ENCODE data around the gene ZCCHC24.

Gene ZCCHC24

DNA sequence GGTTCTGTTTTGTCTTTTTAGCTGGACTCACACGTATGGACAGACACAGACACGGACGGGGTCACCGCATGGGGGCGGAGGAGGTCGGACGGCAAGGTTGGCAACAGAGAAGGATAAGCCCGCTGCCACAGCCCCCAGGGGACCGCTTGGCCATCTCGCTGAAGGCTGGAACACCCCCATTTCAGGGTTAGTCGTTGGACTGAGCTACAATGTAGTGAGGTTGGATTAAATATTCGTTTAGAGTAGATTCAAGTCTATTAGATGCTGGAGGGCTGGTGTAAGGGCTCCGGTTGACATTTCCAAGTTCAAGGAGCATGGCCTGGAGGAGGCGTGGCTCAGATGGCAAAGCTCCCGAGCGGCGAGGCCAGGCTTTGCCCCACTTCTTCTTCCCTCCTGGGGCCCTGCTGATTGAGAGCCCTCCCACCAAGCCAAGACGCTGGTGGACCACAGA lies 62.9 kb downstream of the ZCCHC24 start:
- DNase-seq = no peak
- peak overlapping the region; percentile 1 for H2BK15ac ChIP-seq (ENCODE audit: low read depth, poor library complexity, severe bottlenecking)
- 92% methylated on average over 18 of the region's 18 CpGs for WGBS
- H3K9me3 ChIP-seq (ENCODE audit: control insufficient read depth, low read length) = no peaks in the 10 kb centered on the region
- H3K23ac ChIP-seq (ENCODE audit: low read length in 2 of 2) = no peak overlapping the region
- no peak overlapping the region for H2BK120ac ChIP-seq (ENCODE audit: low read depth, low read length)
- no peak overlapping the region for H3K4me2 ChIP-seq (ENCODE audit: low read length, poor library complexity, severe bottlenecking)
- H4K8ac ChIP-seq (ENCODE audit: low read length) = peak overlapping the region; percentile 41
- H3K27me3 ChIP-seq (ENCODE audit: control insufficient read depth in 1 of 2, insufficient read depth in 1 of 2, low read length in 2 of 2) = no peaks in the 10 kb centered on the region
- peak overlapping the region; percentile 52 for H4K91ac ChIP-seq (ENCODE audit: low read length)
- peak overlapping the region; percentile 49 to 59 for H3K4ac ChIP-seq (ENCODE audit: low read depth in 1 of 2, low read length in 2 of 2)
- H3K27ac ChIP-seq (ENCODE audit: low read length, poor library complexity, severe bottlenecking) = peak overlapping the region; percentile 88
- peak overlapping the region; percentile 99 for H2AK5ac ChIP-seq (ENCODE audit: low read length, severe bottlenecking)
- no peak overlapping the region for H2AFZ ChIP-seq (ENCODE audit: low read depth, low read length)
- H3K4me1 ChIP-seq (ENCODE audit: control insufficient read depth, insufficient read depth, low read depth, low read length) = peaks cover 46% of the 10 kb centered on the region
- H3K18ac ChIP-seq (ENCODE audit: low read depth in 1 of 2, low read length in 2 of 2) = no peak overlapping the region
- peak overlapping the region; percentile 93 for H2BK5ac ChIP-seq (ENCODE audit: low read depth, low read length, poor library complexity, severe bottlenecking)
- H3K14ac ChIP-seq (ENCODE audit: low read length in 2 of 2) = peak overlapping the region in 1 of 2 experiments; percentile 57
- peak overlapping the region in 1 of 2 experiments; percentile 20 for H3K4me3 ChIP-seq (ENCODE audit: insufficient read depth in 1 of 2, low read depth in 1 of 2, low read length in 2 of 2)
- H3K79me1 ChIP-seq (replicated peaks; ENCODE audit: low read length, poor library complexity, severe bottlenecking) = peaks cover 4% of the 10 kb centered on the region
- H2BK12ac ChIP-seq (ENCODE audit: low read length in 2 of 2) = peak overlapping the region in 1 of 2 experiments; percentile 70
- H3K9ac ChIP-seq (ENCODE audit: low read length) = peak overlapping the region; percentile 70
- peaks cover 36 to 45% of the 10 kb centered on the region in 2 experiments for H3K36me3 ChIP-seq (ENCODE audit: control insufficient read depth in 1 of 2, insufficient read depth in 2 of 2, low read depth in 1 of 2, low read length in 2 of 2)

DNA sequence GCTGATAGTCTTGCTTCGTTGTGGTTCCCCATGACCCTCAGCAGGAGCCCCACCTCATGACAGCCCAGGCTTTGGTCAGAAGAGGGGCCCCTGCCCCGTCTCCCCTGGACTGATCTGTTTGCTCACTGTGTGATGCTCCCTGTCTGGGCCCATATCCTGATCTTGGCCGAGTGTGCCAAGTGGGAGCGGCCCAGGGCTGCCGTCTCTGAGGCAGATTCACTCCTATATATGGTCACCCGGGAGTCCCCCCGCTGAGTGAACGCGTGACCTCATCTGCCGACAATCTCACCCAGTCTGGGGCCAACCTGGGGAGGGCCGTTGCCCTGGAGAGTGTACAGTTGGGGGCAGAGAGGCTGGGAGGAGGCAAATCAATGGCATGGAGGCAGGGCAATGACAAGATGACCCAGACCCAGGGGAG lies 63.6 kb downstream of the ZCCHC24 start:
- no peak overlapping the region for H2AFZ ChIP-seq (ENCODE audit: low read depth, low read length)
- H3K4me1 ChIP-seq (ENCODE audit: control insufficient read depth, insufficient read depth, low read depth, low read length) = peaks cover 46% of the 10 kb centered on the region
- H3K23ac ChIP-seq (ENCODE audit: low read length in 2 of 2) = peak overlapping the region in 1 of 2 experiments; percentile 80
- H3K27ac ChIP-seq (ENCODE audit: low read length, poor library complexity, severe bottlenecking) = peak overlapping the region; percentile 88
- no peaks in the 10 kb centered on the region for H3K27me3 ChIP-seq (ENCODE audit: control insufficient read depth in 1 of 2, insufficient read depth in 1 of 2, low read length in 2 of 2)
- peak overlapping the region in 1 of 2 experiments; percentile 65 for H3K4ac ChIP-seq (ENCODE audit: low read depth in 1 of 2, low read length in 2 of 2)
- peak; percentile 91 for DNase-seq
- H4K8ac ChIP-seq (ENCODE audit: low read length) = peak overlapping the region; percentile 83
- no peaks in the 10 kb centered on the region for H3K9me3 ChIP-seq (ENCODE audit: control insufficient read depth, low read length)
- peak overlapping the region; percentile 8 for H3K4me2 ChIP-seq (ENCODE audit: low read length, poor library complexity, severe bottlenecking)
- H2BK15ac ChIP-seq (ENCODE audit: low read depth, poor library complexity, severe bottlenecking) = peak overlapping the region; percentile 65
- H2BK12ac ChIP-seq (ENCODE audit: low read length in 2 of 2) = no peak overlapping the region
- H3K9ac ChIP-seq (ENCODE audit: low read length) = peak overlapping the region; percentile 70
- peaks cover 4% of the 10 kb centered on the region for H3K79me1 ChIP-seq (replicated peaks; ENCODE audit: low read length, poor library complexity, severe bottlenecking)
- H3K36me3 ChIP-seq (ENCODE audit: control insufficient read depth in 1 of 2, insufficient read depth in 2 of 2, low read depth in 1 of 2, low read length in 2 of 2) = peaks cover 32 to 38% of the 10 kb centered on the region in 2 experiments
- no peak overlapping the region for H2BK120ac ChIP-seq (ENCODE audit: low read depth, low read length)
- peak overlapping the region in 1 of 2 experiments; percentile 35 for H3K14ac ChIP-seq (ENCODE audit: low read length in 2 of 2)
- H2AK5ac ChIP-seq (ENCODE audit: low read length, severe bottlenecking) = peak overlapping the region; percentile 88
- peak overlapping the region in 1 of 2 experiments; percentile 20 for H3K4me3 ChIP-seq (ENCODE audit: insufficient read depth in 1 of 2, low read depth in 1 of 2, low read length in 2 of 2)
- H4K91ac ChIP-seq (ENCODE audit: low read length) = no peak overlapping the region
- WGBS = 30% methylated on average over 11 of the region's 11 CpGs
- H3K18ac ChIP-seq (ENCODE audit: low read depth in 1 of 2, low read length in 2 of 2) = peak overlapping the region; percentile 25 to 46
- peak overlapping the region; percentile 93 for H2BK5ac ChIP-seq (ENCODE audit: low read depth, low read length, poor library complexity, severe bottlenecking)

DNA sequence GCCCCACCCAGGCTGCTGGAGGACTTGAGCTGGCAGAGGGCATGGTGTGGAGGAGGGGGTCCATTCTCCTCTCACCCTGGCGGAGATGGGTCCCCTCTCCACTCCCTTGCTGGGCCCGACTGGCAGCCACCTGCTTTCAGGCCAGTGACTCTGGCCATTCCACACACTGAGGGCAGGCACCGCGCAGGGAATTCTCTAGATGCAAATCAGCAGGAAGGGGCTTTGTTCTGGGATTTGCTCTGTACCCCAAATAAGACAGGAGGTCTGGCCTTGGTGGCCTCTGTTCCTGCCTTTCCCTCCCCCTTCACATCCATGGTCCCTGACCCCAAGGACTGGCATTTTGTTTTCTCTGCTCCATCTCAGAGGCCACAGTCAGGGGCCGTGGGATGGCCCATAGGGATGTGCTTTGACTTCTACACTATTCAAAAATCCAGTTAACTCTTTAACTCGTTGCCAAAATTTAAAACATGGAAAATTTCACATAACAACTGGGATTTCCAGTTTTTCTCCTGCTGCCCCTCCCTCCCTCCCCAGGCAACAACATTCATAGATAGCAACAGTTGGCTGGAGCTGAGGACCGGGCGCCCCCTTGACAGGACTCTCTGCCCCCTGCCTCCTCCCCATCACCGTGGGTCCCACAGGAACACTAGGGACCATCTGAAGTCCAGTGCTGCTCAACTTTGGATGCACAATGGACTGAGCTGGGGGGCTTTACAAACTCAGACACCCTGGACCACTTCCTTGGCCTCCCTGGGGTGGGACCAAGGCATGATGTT lies 64.3 kb downstream of the ZCCHC24 start:
- Histone ChIP-seq H3K14ac (ENCODE audit: low read length in 2 of 2) (no peak overlapping the region), H3K4me1 (ENCODE audit: control insufficient read depth, insufficient read depth, low read depth, low read length) (peaks cover 49% of the 10 kb centered on the region), H3K4me2 (ENCODE audit: low read length, poor library complexity, severe bottlenecking) (no peak overlapping the region), H3K27ac (ENCODE audit: low read length, poor library complexity, severe bottlenecking) (peak overlapping the region; percentile 88), H2BK120ac (ENCODE audit: low read depth, low read length) (no peak overlapping the region), H2BK12ac (ENCODE audit: low read length in 2 of 2) (peak overlapping the region; percentile 63 to 69), H2BK15ac (ENCODE audit: low read depth, poor library complexity, severe bottlenecking) (no peak overlapping the region), H3K36me3 (ENCODE audit: control insufficient read depth in 1 of 2, insufficient read depth in 2 of 2, low read depth in 1 of 2, low read length in 2 of 2) (peaks cover 25 to 31% of the 10 kb centered on the region in 2 experiments), H2AFZ (ENCODE audit: low read depth, low read length) (no peak overlapping the region), H4K91ac (ENCODE audit: low read length) (peak overlapping the region; percentile 62), H2BK5ac (ENCODE audit: low read depth, low read length, poor library complexity, severe bottlenecking) (peak overlapping the region; percentile 57), H3K18ac (ENCODE audit: low read depth in 1 of 2, low read length in 2 of 2) (peak overlapping the region; percentile 34 to 46), H3K23ac (ENCODE audit: low read length in 2 of 2) (no peak overlapping the region), H2AK5ac (ENCODE audit: low read length, severe bottlenecking) (peak overlapping the region; percentile 99), H3K79me1 (replicated peaks; ENCODE audit: low read length, poor library complexity, severe bottlenecking) (peaks cover 4% of the 10 kb centered on the region), H3K27me3 (ENCODE audit: control insufficient read depth in 1 of 2, insufficient read depth in 1 of 2, low read length in 2 of 2) (no peaks in the 10 kb centered on the region), H3K4ac (ENCODE audit: low read depth in 1 of 2, low read length in 2 of 2) (peak overlapping the region; percentile 65 to 86), H4K8ac (ENCODE audit: low read length) (peak overlapping the region; percentile 73), H3K4me3 (ENCODE audit: insufficient read depth in 1 of 2, low read depth in 1 of 2, low read length in 2 of 2) (peak overlapping the region in 1 of 2 experiments; percentile 31), H3K9ac (ENCODE audit: low read length) (peak overlapping the region; percentile 70), H3K9me3 (ENCODE audit: control insufficient read depth, low read length) (no peaks in the 10 kb centered on the region)
- WGBS = 88% methylated on average over 9 of the region's 9 CpGs
- DNase-seq = no peak
